Heart left ventricle (tissue), 13 donors: ENCODE measurements around the gene MAPK8.

Experiments used
- CTCF ChIP-seq, 12 donors: fragments of 200-600 bp; sonication (generic) in 4 of 12; IDR thresholded peaks; one replicate each; pipeline versions ENCODE4 v1.5.0 to v1.8.0; 2018 to 2022; ENCODE audit warnings: antibody characterized with exemption in 12 of 12, mild to moderate bottlenecking in 5 of 12
- POLR2A ChIP-seq, 2 donors: fragments of 450-650 bp; IDR thresholded peaks; one replicate each; pipeline ENCODE4 v1.6.1; 2017; ENCODE audit warnings: antibody characterized with exemption in 2 of 2, mild to moderate bottlenecking in 2 of 2, moderate library complexity in 2 of 2
- donor health status: ischemic (EF 13 %, LVEDD 7.1; RV severe dilation, severe dysfunction).
- donor health status: DM: no; HTN: yes; CAD: no.
- donor health status: DM: no; HTN: no; CAD: no.
- donor health status: ischemic (EF 25% LVEDD 6.9; RV normal size, moderate dysfunction).
- donor health status: ischemic (EF 25% LVEDD 5.7; RV mildly dilated, moderate dysfunction).
- donor health status: ischemic (EF 35%, LVEDD 5.7; RV mildly dilated, moderate dysfunction).
- donor health status: nonischemic (EF 11% LVEDD 7.7; RV severe dilation, severe dysfunction).
- donor health status: DM: yes; HTN: yes; CAD: no.
- donor health status: PGD.
- donor health status: ischemic (EF 29% LVEDD 5.4; RV normal size, mild dysfunction).
- donor health status: nonischemic (EF 23%, LVEDD 6.1; RV moderate dilation, normal function).

DNA sequence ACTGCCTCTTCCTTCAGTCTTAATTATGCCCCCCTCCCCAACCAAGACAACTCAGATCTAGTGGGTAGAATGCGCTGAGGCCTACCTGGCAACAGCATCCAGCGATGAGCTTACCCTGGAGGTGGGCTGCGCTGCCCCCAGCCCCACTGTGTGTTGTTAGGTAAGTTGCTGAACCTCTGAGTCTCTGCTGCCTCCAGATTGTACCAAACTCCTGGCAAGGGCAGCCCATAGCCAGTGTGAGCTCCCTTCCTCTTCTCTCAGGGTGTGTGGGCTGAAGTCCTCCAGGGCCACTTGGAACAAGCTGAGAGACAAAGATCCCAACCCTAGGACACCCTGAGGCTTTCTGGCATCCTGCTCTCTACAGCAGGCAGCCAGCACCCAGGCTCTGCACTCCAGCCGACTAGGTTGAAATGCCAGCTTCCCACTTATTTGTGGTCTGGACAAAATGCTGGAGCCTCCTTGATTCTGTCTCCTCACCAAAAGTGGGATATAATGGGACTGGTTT is 163.1 kb downstream of the MAPK8 start:
- no peak for TF ChIP-seq CTCF (IDR thresholded peaks at IDR 0.05)
- TF ChIP-seq POLR2A (IDR thresholded peaks at IDR 0.05): no peak
